HG02759 (cell line): ENCODE measurements around the gene HOXD10.

Source experiments
- ATAC-seq: cut with Tn5 transposase; IDR thresholded peaks from one replicate; pipeline ENCODE4 v1.9.1; 2021; ENCODE audit warnings: mild to moderate bottlenecking, moderate library complexity; ENCODE audit not compliant: unreplicated experiment

Gene HOXD10

GRCh38 chr2:176094349-176094748 is 22.2 kb upstream of the HOXD10 start:
- ATAC-seq, result no peak

- no peak for ATAC-seq
Observed at GRCh38 chr2:176095421-176095820, 21.2 kb upstream of the HOXD10 start.

GRCh38 chr2:176096243-176096985 is 20.2 kb upstream of the HOXD10 start:
- no peak for ATAC-seq

- ATAC-seq, result peak; percentile 91
Observed at GRCh38 chr2:176096986-176097819, 19.4 kb upstream of the HOXD10 start.

GRCh38 chr2:176097820-176098365 is 18.7 kb upstream of the HOXD10 start:
- ATAC-seq, result no peak

- ATAC-seq, result no peak
Observed at GRCh38 chr2:176098366-176099158, 18.0 kb upstream of the HOXD10 start.

- ATAC-seq, result no peak
Observed at GRCh38 chr2:176099159-176099727, 17.3 kb upstream of the HOXD10 start.

- no peak for ATAC-seq
Observed at GRCh38 chr2:176099728-176100546, 16.6 kb upstream of the HOXD10 start, which contains the start of gene HOXD12. Gene HOXD12 (plus strand): TSS chr2:176099795. CDS start chr2:176099802, 7 bp downstream.

GRCh38 chr2:176100547-176101140 is 15.9 kb upstream of the HOXD10 start:
- ATAC-seq, result no peak

GRCh38 chr2:176101216-176101830 is 15.3 kb upstream of the HOXD10 start:
- no peak for ATAC-seq

- ATAC-seq, result no peak
Observed at GRCh38 chr2:176101842-176102241, 14.7 kb upstream of the HOXD10 start.

- no peak for ATAC-seq
Observed at GRCh38 chr2:176102309-176102866, 14.2 kb upstream of the HOXD10 start.

GRCh38 chr2:176103194-176103593 is 13.4 kb upstream of the HOXD10 start:
- ATAC-seq, result no peak

GRCh38 chr2:176103742-176104315 is 12.7 kb upstream of the HOXD10 start:
- no peak for ATAC-seq

- no peak for ATAC-seq
Observed at GRCh38 chr2:176104316-176105077, 12.1 kb upstream of the HOXD10 start.

- ATAC-seq, result no peak
Observed at GRCh38 chr2:176105078-176105729, 11.4 kb upstream of the HOXD10 start.
